ENCODE measurements around the gene GPNMB.
"Not testable (repeated sequence)": the region's sequence is repeated elsewhere in the genome, so short reads cannot be mapped to it uniquely, and the experiment has no call there.

GPNMB gene

DNA sequence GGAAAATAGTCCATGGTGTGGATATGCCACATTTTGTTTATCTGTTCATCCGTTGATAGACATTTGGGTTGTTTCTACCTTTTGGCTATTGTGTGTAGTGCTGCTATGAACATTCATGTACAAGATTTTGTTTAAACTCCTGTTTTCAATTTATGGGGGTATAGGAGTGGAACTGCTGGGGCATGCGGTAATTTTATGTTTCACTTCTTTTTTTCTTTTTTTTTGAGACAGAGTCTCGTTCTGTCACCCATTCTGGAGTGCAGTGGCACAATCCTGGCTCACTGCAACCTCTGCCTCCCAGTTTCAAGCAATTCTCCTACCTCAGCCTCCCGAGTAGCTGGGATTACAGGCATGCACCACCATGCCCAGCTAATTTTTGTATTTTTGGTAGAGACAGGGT is 22.2 kb upstream of the GPNMB start:
- not testable (repeated sequence) for H3K27me3 ChIP-seq (replicated peaks; ENCODE audit: control insufficient read depth, insufficient read depth, low read length, poor library complexity, severe bottlenecking); H3K4me1 ChIP-seq (ENCODE audit: control insufficient read depth, insufficient read depth, low read length, poor library complexity, severe bottlenecking); H3K4me3 ChIP-seq (ENCODE audit: insufficient read depth, low read depth, low read length, poor library complexity, severe bottlenecking); DNase-seq; H3K36me3 ChIP-seq (ENCODE audit: control insufficient read depth, insufficient read depth, low read length); H3K27ac ChIP-seq (ENCODE audit: insufficient read depth, low read length, poor library complexity, severe bottlenecking); H3K9me3 ChIP-seq (ENCODE audit: control insufficient read depth, low read length)

DNA sequence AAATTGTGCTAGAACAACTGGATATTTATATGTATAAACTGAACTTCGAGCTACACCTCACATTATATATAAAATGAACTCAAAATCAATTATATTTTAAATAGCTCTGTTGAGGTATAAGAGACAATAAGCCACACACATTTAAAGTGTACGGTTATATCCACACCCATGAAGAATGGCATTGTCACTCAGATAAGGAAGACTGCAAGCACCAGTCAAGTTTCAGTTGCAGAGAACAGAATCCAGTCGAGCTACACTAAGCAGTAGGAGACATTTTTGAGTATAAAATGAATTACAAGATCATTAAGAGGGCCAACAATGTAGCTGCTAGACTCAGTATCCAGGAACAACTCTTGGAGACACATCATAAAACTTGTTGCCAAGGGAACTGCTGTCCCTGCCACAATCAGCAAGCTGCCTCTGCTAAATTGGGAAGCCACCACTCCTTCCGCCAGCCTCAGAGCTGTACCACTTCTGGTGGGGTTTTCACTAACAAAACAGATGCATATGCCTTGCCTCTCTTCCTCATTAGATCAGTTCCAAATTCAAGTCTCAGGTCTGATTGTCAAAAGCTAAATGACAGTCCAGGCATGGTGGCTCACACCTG is 19.6 kb upstream of the GPNMB start:
- Histone ChIP-seq H3K27ac (ENCODE audit: insufficient read depth, low read length, poor library complexity, severe bottlenecking) (no peak overlapping the region), H3K4me1 (ENCODE audit: control insufficient read depth, insufficient read depth, low read length, poor library complexity, severe bottlenecking) (no peaks in the 10 kb centered on the region), H3K4me3 (ENCODE audit: insufficient read depth, low read depth, low read length, poor library complexity, severe bottlenecking) (no peak overlapping the region), H3K27me3 (replicated peaks; ENCODE audit: control insufficient read depth, insufficient read depth, low read length, poor library complexity, severe bottlenecking) (no peaks in the 10 kb centered on the region), H3K36me3 (ENCODE audit: control insufficient read depth, insufficient read depth, low read length) (no peaks in the 10 kb centered on the region), H3K9me3 (ENCODE audit: control insufficient read depth, low read length) (no peaks in the 10 kb centered on the region)
- DNase-seq, result no peak

DNA sequence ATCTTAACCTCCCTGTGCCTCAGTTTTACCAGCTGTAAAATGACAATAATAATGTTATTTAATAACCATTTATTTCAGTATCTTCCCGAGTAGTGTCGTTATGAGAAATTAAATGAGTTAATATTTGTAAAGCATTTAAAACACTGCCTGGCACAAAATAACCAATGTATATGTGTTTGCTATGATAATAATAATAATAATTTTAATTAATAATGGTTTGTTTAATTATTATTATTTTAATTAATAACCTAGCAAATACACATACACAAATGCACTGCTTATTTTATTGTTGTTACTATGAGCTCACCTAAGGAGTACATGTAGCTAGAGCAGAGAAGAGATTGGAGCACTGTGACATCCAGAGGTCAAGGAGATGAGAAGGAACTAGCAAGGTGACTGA is 18.2 kb upstream of the GPNMB start:
- no peak overlapping the region for H3K27ac ChIP-seq (ENCODE audit: insufficient read depth, low read length, poor library complexity, severe bottlenecking)
- no peaks in the 10 kb centered on the region for H3K36me3 ChIP-seq (ENCODE audit: control insufficient read depth, insufficient read depth, low read length)
- H3K4me1 ChIP-seq (ENCODE audit: control insufficient read depth, insufficient read depth, low read length, poor library complexity, severe bottlenecking), result no peaks in the 10 kb centered on the region
- no peaks in the 10 kb centered on the region for H3K27me3 ChIP-seq (replicated peaks; ENCODE audit: control insufficient read depth, insufficient read depth, low read length, poor library complexity, severe bottlenecking)
- no peak overlapping the region for H3K4me3 ChIP-seq (ENCODE audit: insufficient read depth, low read depth, low read length, poor library complexity, severe bottlenecking)
- DNase-seq, result no peak
- no peaks in the 10 kb centered on the region for H3K9me3 ChIP-seq (ENCODE audit: control insufficient read depth, low read length)

DNA sequence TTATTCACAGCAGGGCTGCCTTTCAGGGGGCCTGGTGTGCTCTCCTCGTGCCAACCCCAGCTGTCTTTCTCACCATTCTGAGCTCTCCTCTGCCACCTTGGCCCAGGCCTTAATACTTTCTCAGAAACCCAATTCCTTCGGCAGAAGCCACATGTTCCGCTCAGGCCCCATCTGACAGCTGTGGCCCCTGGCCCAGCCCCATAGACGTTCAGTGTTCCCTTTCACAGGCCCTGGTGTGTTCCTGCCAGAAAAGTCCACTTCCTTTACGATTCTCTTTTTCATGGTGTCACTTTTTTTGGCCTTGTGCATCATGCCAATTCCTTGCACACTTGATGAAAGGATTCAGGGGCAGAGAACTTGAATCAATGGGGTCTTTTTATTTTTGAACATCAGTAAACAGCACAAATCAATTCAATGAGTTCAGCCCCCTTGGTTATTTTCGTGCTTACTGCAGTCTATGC is 15.9 kb upstream of the GPNMB start:
- no peaks in the 10 kb centered on the region for H3K4me1 ChIP-seq (ENCODE audit: control insufficient read depth, insufficient read depth, low read length, poor library complexity, severe bottlenecking)
- H3K27ac ChIP-seq (ENCODE audit: insufficient read depth, low read length, poor library complexity, severe bottlenecking), result no peak overlapping the region
- no peak overlapping the region for H3K4me3 ChIP-seq (ENCODE audit: insufficient read depth, low read depth, low read length, poor library complexity, severe bottlenecking)
- DNase-seq, result no peak
- no peaks in the 10 kb centered on the region for H3K27me3 ChIP-seq (replicated peaks; ENCODE audit: control insufficient read depth, insufficient read depth, low read length, poor library complexity, severe bottlenecking)
- no peaks in the 10 kb centered on the region for H3K9me3 ChIP-seq (ENCODE audit: control insufficient read depth, low read length)
- H3K36me3 ChIP-seq (ENCODE audit: control insufficient read depth, insufficient read depth, low read length), result no peaks in the 10 kb centered on the region

DNA sequence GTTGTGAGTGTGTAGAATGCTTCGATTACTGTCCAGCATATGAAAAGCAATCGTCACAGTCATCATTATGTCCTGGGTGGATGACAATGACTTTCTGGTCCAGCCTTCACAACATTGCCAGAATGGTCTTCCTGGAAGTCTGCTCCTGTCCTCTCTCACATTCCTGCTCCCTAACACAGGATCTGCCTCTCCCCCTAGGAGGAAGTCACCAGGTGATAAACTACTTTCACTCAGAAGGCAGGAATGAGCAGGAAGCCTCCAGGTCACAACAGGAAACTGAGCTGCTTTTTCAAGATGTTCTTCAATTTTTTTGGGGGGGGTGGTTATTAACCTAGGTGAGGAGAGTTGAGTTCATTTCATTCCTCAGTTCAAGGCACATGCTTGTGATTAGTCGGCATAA is 13.6 kb upstream of the GPNMB start:
- no peak for DNase-seq
- H3K27me3 ChIP-seq (replicated peaks; ENCODE audit: control insufficient read depth, insufficient read depth, low read length, poor library complexity, severe bottlenecking), result no peaks in the 10 kb centered on the region
- no peak overlapping the region for H3K4me3 ChIP-seq (ENCODE audit: insufficient read depth, low read depth, low read length, poor library complexity, severe bottlenecking)
- H3K9me3 ChIP-seq (ENCODE audit: control insufficient read depth, low read length), result no peaks in the 10 kb centered on the region
- no peaks in the 10 kb centered on the region for H3K36me3 ChIP-seq (ENCODE audit: control insufficient read depth, insufficient read depth, low read length)
- H3K4me1 ChIP-seq (ENCODE audit: control insufficient read depth, insufficient read depth, low read length, poor library complexity, severe bottlenecking), result no peaks in the 10 kb centered on the region
- H3K27ac ChIP-seq (ENCODE audit: insufficient read depth, low read length, poor library complexity, severe bottlenecking), result no peak overlapping the region

DNA sequence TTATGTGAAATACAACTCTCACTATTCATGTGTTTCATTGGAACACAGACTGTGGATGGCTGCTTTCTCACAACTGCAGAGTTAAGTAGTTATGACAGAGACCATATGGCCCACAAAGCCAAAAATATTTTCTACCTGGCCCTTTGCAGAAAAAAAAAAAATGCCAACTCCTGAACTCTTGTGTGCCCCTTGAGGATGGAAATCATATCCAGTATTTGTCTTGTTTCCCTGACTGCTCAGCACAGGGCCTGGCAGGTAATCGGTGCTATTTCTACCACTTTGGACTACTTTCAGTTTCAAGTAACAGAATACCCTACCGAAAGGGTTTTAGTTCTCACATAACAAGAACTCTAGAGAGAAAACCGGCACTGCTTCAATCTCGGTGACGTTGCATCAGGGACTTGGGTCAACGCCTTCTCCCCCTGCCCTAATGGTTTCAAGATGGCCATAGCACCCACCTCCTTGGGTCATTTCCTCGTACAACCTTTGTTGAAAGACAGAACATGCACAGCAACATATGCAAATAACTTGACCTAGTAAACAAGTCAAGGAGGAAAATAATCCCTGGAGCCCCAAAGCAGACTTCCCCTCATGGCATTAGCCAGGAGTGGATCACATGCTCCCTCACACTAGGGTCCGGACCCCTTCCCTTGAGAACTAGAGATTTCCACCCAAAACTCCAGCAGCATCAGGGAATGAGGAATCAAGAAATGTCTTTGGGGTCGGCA is 11.8 kb upstream of the GPNMB start:
- Histone ChIP-seq H3K36me3 (ENCODE audit: control insufficient read depth, insufficient read depth, low read length) (no peaks in the 10 kb centered on the region), H3K27ac (ENCODE audit: insufficient read depth, low read length, poor library complexity, severe bottlenecking) (no peak overlapping the region), H3K27me3 (replicated peaks; ENCODE audit: control insufficient read depth, insufficient read depth, low read length, poor library complexity, severe bottlenecking) (no peaks in the 10 kb centered on the region), H3K9me3 (ENCODE audit: control insufficient read depth, low read length) (no peaks in the 10 kb centered on the region), H3K4me3 (ENCODE audit: insufficient read depth, low read depth, low read length, poor library complexity, severe bottlenecking) (no peak overlapping the region), H3K4me1 (ENCODE audit: control insufficient read depth, insufficient read depth, low read length, poor library complexity, severe bottlenecking) (no peaks in the 10 kb centered on the region)
- DNase-seq, result no peak

DNA sequence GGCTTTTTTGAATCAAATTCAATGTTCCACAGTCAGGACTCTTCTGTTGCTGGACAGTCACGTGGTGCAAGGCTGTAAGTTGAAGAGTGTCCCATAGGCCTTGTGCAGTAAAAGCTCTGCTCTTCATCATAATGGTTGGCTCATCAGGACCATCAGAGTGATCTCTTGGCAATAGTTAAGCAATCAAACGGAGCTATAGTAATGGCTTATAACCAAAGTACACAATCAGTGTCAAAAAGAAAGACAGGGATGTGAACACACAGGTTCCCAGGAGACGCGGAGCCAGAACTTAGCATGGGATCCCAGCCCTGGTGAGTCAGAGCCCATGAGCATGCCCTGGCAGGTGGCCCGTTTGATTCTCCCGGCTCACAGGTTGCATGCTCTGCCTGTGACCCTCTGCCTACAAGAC is 10.8 kb upstream of the GPNMB start:
- Histone ChIP-seq H3K27me3 (replicated peaks; ENCODE audit: control insufficient read depth, insufficient read depth, low read length, poor library complexity, severe bottlenecking) (peaks cover 1% of the 10 kb centered on the region), H3K4me3 (ENCODE audit: insufficient read depth, low read depth, low read length, poor library complexity, severe bottlenecking) (no peak overlapping the region), H3K36me3 (ENCODE audit: control insufficient read depth, insufficient read depth, low read length) (no peaks in the 10 kb centered on the region), H3K4me1 (ENCODE audit: control insufficient read depth, insufficient read depth, low read length, poor library complexity, severe bottlenecking) (no peaks in the 10 kb centered on the region), H3K9me3 (ENCODE audit: control insufficient read depth, low read length) (no peaks in the 10 kb centered on the region), H3K27ac (ENCODE audit: insufficient read depth, low read length, poor library complexity, severe bottlenecking) (no peak overlapping the region)
- no peak for DNase-seq

DNA sequence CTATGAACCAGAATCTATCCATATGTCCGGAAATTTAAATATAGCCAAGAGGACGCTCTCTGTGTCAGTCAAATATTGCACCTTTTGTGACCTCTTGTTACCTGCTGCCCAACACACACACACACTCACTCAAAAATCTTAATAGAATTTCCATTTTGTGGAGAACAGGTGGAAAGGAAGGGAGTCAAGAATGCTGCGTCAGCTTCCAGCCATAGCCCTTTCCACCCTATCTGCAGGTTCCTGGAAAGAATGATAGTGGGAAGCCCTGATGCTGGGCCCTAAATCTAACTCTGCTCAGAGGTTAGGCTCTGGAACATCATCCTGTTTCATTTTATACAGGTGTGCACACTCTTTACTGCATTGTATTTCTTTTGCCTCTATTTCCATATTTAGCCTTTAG is 9.6 kb upstream of the GPNMB start:
- no peaks in the 10 kb centered on the region for H3K9me3 ChIP-seq (ENCODE audit: control insufficient read depth, low read length)
- H3K27me3 ChIP-seq (replicated peaks; ENCODE audit: control insufficient read depth, insufficient read depth, low read length, poor library complexity, severe bottlenecking), result peaks cover 3% of the 10 kb centered on the region
- H3K4me1 ChIP-seq (ENCODE audit: control insufficient read depth, insufficient read depth, low read length, poor library complexity, severe bottlenecking), result no peaks in the 10 kb centered on the region
- H3K36me3 ChIP-seq (ENCODE audit: control insufficient read depth, insufficient read depth, low read length), result no peaks in the 10 kb centered on the region
- DNase-seq, result no peak
- no peak overlapping the region for H3K4me3 ChIP-seq (ENCODE audit: insufficient read depth, low read depth, low read length, poor library complexity, severe bottlenecking)
- H3K27ac ChIP-seq (ENCODE audit: insufficient read depth, low read length, poor library complexity, severe bottlenecking), result no peak overlapping the region

DNA sequence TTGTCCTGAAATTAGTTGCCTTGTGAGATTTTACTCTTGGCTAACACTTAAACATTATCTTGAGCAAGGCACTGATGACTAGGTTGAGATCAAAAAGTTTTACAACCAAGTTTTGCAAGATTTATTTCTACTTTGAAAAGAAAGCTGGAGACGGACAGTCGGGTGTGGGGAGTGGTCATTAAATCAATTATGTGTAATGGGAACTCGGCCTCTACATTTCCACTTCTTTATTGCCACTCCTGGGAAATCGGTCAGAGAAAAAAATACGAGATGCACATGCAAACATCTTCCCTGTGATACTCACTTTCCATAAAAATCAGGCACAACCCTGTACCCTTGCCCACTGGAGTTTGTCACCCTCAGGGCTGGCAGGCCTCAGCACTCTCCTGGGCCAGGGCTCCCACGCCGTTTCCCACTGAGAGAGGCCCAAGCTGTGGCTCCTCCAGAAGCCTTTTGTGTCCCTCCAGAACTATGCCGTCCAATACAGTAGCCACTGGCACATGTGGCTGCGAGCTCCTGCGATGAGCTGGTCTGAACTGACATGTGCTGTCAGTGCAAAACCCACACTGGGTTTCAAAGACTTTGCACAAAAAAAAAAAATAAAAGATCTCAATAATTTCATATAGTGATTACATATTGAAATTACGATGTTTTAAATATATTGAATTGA is 7.5 kb upstream of the GPNMB start:
- H3K36me3 ChIP-seq (ENCODE audit: control insufficient read depth, insufficient read depth, low read length), result no peaks in the 10 kb centered on the region
- no peak for DNase-seq
- H3K27ac ChIP-seq (ENCODE audit: insufficient read depth, low read length, poor library complexity, severe bottlenecking), result no peak overlapping the region
- H3K4me3 ChIP-seq (ENCODE audit: insufficient read depth, low read depth, low read length, poor library complexity, severe bottlenecking), result no peak overlapping the region
- peaks cover 3% of the 10 kb centered on the region for H3K27me3 ChIP-seq (replicated peaks; ENCODE audit: control insufficient read depth, insufficient read depth, low read length, poor library complexity, severe bottlenecking)
- H3K4me1 ChIP-seq (ENCODE audit: control insufficient read depth, insufficient read depth, low read length, poor library complexity, severe bottlenecking), result no peaks in the 10 kb centered on the region
- no peaks in the 10 kb centered on the region for H3K9me3 ChIP-seq (ENCODE audit: control insufficient read depth, low read length)

DNA sequence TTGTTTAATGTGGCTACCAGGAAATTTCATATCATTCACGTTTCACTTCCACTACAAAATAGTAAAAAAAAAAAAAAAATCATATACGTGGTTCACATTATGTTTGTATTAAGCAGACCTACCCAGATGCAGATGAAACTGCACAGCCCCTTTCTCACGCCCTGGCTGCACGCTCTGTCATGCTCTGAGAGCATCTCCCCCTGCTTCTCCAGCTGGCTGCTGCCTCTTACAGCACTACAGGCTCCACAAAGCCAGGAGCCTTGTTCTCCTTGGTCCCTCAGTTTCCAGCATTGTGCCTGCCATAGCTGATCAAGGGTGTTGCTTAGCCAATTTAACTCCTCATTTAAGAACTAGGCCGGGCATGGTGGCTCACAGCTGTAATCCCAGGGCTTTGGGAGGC is 6.9 kb upstream of the GPNMB start:
- H3K9me3 ChIP-seq (ENCODE audit: control insufficient read depth, low read length), result no peaks in the 10 kb centered on the region
- no peak overlapping the region for H3K27ac ChIP-seq (ENCODE audit: insufficient read depth, low read length, poor library complexity, severe bottlenecking)
- no peaks in the 10 kb centered on the region for H3K4me1 ChIP-seq (ENCODE audit: control insufficient read depth, insufficient read depth, low read length, poor library complexity, severe bottlenecking)
- no peaks in the 10 kb centered on the region for H3K36me3 ChIP-seq (ENCODE audit: control insufficient read depth, insufficient read depth, low read length)
- DNase-seq, result no peak
- peaks cover 3% of the 10 kb centered on the region for H3K27me3 ChIP-seq (replicated peaks; ENCODE audit: control insufficient read depth, insufficient read depth, low read length, poor library complexity, severe bottlenecking)
- H3K4me3 ChIP-seq (ENCODE audit: insufficient read depth, low read depth, low read length, poor library complexity, severe bottlenecking), result no peak overlapping the region
